ENCODE results near the gene CSPG5.

The CSPG5 gene

GRCh38 chr3:47606165-47606564 lies 27.5 kb upstream of the CSPG5 start:
- H3K4me1 ChIP-seq (ENCODE audit: control insufficient read depth, low read depth, low read length): no peaks in the 10 kb centered on the region
- no peak overlapping the region for H3K27ac ChIP-seq (ENCODE audit: low read length)
- peaks cover 78% of the 10 kb centered on the region for H3K36me3 ChIP-seq (ENCODE audit: control insufficient read depth, low read depth, low read length)
- H3K4me3 ChIP-seq (ENCODE audit: low read length): no peak overlapping the region
- H3K9me3 ChIP-seq (ENCODE audit: control insufficient read depth, low read depth, low read length): no peaks in the 10 kb centered on the region
- no peak overlapping the region for H3K9ac ChIP-seq (ENCODE audit: low read length)
- no peaks in the 10 kb centered on the region for H3K27me3 ChIP-seq (ENCODE audit: control insufficient read depth, insufficient read depth, low read length)

- Histone ChIP-seq H3K36me3 (ENCODE audit: control insufficient read depth, low read depth, low read length) (peaks cover 75% of the 10 kb centered on the region), H3K4me3 (ENCODE audit: low read length) (no peak overlapping the region), H3K9ac (ENCODE audit: low read length) (no peak overlapping the region), H3K9me3 (ENCODE audit: control insufficient read depth, low read depth, low read length) (no peaks in the 10 kb centered on the region), H3K27me3 (ENCODE audit: control insufficient read depth, insufficient read depth, low read length) (no peaks in the 10 kb centered on the region), H3K4me1 (ENCODE audit: control insufficient read depth, low read depth, low read length) (no peaks in the 10 kb centered on the region), H3K27ac (ENCODE audit: low read length) (no peak overlapping the region)
Observed at GRCh38 chr3:47605652-47606051, 27.0 kb upstream of the CSPG5 start.

GRCh38 chr3:47604145-47604544 lies 25.5 kb upstream of the CSPG5 start:
- Histone ChIP-seq H3K36me3 (ENCODE audit: control insufficient read depth, low read depth, low read length) (peaks cover 76% of the 10 kb centered on the region), H3K4me3 (ENCODE audit: low read length) (no peak overlapping the region), H3K4me1 (ENCODE audit: control insufficient read depth, low read depth, low read length) (no peaks in the 10 kb centered on the region), H3K9ac (ENCODE audit: low read length) (no peak overlapping the region), H3K9me3 (ENCODE audit: control insufficient read depth, low read depth, low read length) (no peaks in the 10 kb centered on the region), H3K27ac (ENCODE audit: low read length) (no peak overlapping the region), H3K27me3 (ENCODE audit: control insufficient read depth, insufficient read depth, low read length) (no peaks in the 10 kb centered on the region)

- Histone ChIP-seq H3K9me3 (ENCODE audit: control insufficient read depth, low read depth, low read length) (no peaks in the 10 kb centered on the region), H3K9ac (ENCODE audit: low read length) (no peak overlapping the region), H3K36me3 (ENCODE audit: control insufficient read depth, low read depth, low read length) (peaks cover 71% of the 10 kb centered on the region), H3K27ac (ENCODE audit: low read length) (no peak overlapping the region), H3K4me1 (ENCODE audit: control insufficient read depth, low read depth, low read length) (no peaks in the 10 kb centered on the region), H3K27me3 (ENCODE audit: control insufficient read depth, insufficient read depth, low read length) (no peaks in the 10 kb centered on the region), H3K4me3 (ENCODE audit: low read length) (no peak overlapping the region)
Observed at GRCh38 chr3:47603332-47603731, 24.7 kb upstream of the CSPG5 start.

- no peak overlapping the region for H3K27ac ChIP-seq (ENCODE audit: low read length)
- H3K36me3 ChIP-seq (ENCODE audit: control insufficient read depth, low read depth, low read length): peaks cover 62% of the 10 kb centered on the region
- H3K9ac ChIP-seq (ENCODE audit: low read length): no peak overlapping the region
Observed at GRCh38 chr3:47601281-47601680, 22.6 kb upstream of the CSPG5 start.

GRCh38 chr3:47594792-47595191 lies 16.1 kb upstream of the CSPG5 start:
- no peak overlapping the region for H3K9ac ChIP-seq (ENCODE audit: low read length)
- peaks cover 62% of the 10 kb centered on the region for H3K36me3 ChIP-seq (ENCODE audit: control insufficient read depth, low read depth, low read length)
- H3K4me3 ChIP-seq (ENCODE audit: low read length): no peak overlapping the region

More at GRCh38 chr3:47601281-47601680, 22.6 kb upstream of the CSPG5 start:
- no peaks in the 10 kb centered on the region for H3K9me3 ChIP-seq (ENCODE audit: control insufficient read depth, low read depth, low read length)
- H3K4me1 ChIP-seq (ENCODE audit: control insufficient read depth, low read depth, low read length): no peaks in the 10 kb centered on the region
- no peak overlapping the region for H3K4me3 ChIP-seq (ENCODE audit: low read length)
- H3K27me3 ChIP-seq (ENCODE audit: control insufficient read depth, insufficient read depth, low read length): no peaks in the 10 kb centered on the region

GRCh38 chr3:47592066-47592795 lies 13.6 kb upstream of the CSPG5 start:
- Histone ChIP-seq H3K36me3 (ENCODE audit: control insufficient read depth, low read depth, low read length) (peaks cover 68% of the 10 kb centered on the region), H3K27me3 (ENCODE audit: control insufficient read depth, insufficient read depth, low read length) (no peaks in the 10 kb centered on the region), H3K9ac (ENCODE audit: low read length) (no peak overlapping the region), H3K4me1 (ENCODE audit: control insufficient read depth, low read depth, low read length) (no peaks in the 10 kb centered on the region), H3K4me3 (ENCODE audit: low read length) (no peak overlapping the region), H3K9me3 (ENCODE audit: control insufficient read depth, low read depth, low read length) (no peaks in the 10 kb centered on the region), H3K27ac (ENCODE audit: low read length) (no peak overlapping the region)

More at GRCh38 chr3:47594792-47595191, 16.1 kb upstream of the CSPG5 start:
- Histone ChIP-seq H3K9me3 (ENCODE audit: control insufficient read depth, low read depth, low read length) (no peaks in the 10 kb centered on the region), H3K4me1 (ENCODE audit: control insufficient read depth, low read depth, low read length) (no peaks in the 10 kb centered on the region), H3K27ac (ENCODE audit: low read length) (no peak overlapping the region), H3K27me3 (ENCODE audit: control insufficient read depth, insufficient read depth, low read length) (no peaks in the 10 kb centered on the region)

- no peak overlapping the region for H3K4me3 ChIP-seq (ENCODE audit: low read length)
- H3K27me3 ChIP-seq (ENCODE audit: control insufficient read depth, insufficient read depth, low read length): no peaks in the 10 kb centered on the region
- no peaks in the 10 kb centered on the region for H3K9me3 ChIP-seq (ENCODE audit: control insufficient read depth, low read depth, low read length)
- H3K27ac ChIP-seq (ENCODE audit: low read length): no peak overlapping the region
- H3K36me3 ChIP-seq (ENCODE audit: control insufficient read depth, low read depth, low read length): peaks cover 87% of the 10 kb centered on the region
- H3K4me1 ChIP-seq (ENCODE audit: control insufficient read depth, low read depth, low read length): no peaks in the 10 kb centered on the region
- no peak overlapping the region for H3K9ac ChIP-seq (ENCODE audit: low read length)
Observed at GRCh38 chr3:47590216-47590615, 11.6 kb upstream of the CSPG5 start.

- H3K9me3 ChIP-seq (ENCODE audit: control insufficient read depth, low read depth, low read length): no peaks in the 10 kb centered on the region
- H3K27me3 ChIP-seq (ENCODE audit: control insufficient read depth, insufficient read depth, low read length): no peaks in the 10 kb centered on the region
- no peak overlapping the region for H3K27ac ChIP-seq (ENCODE audit: low read length)
- H3K9ac ChIP-seq (ENCODE audit: low read length): no peak overlapping the region
- no peaks in the 10 kb centered on the region for H3K4me1 ChIP-seq (ENCODE audit: control insufficient read depth, low read depth, low read length)
- H3K36me3 ChIP-seq (ENCODE audit: control insufficient read depth, low read depth, low read length): peaks cover 80% of the 10 kb centered on the region
- no peak overlapping the region for H3K4me3 ChIP-seq (ENCODE audit: low read length)
Observed at GRCh38 chr3:47588587-47588986, 9.9 kb upstream of the CSPG5 start.

- peaks cover 75% of the 10 kb centered on the region for H3K36me3 ChIP-seq (ENCODE audit: control insufficient read depth, low read depth, low read length)
- no peaks in the 10 kb centered on the region for H3K4me1 ChIP-seq (ENCODE audit: control insufficient read depth, low read depth, low read length)
- H3K27ac ChIP-seq (ENCODE audit: low read length): no peak overlapping the region
- H3K4me3 ChIP-seq (ENCODE audit: low read length): no peak overlapping the region
- no peaks in the 10 kb centered on the region for H3K27me3 ChIP-seq (ENCODE audit: control insufficient read depth, insufficient read depth, low read length)
- H3K9ac ChIP-seq (ENCODE audit: low read length): no peak overlapping the region
- H3K9me3 ChIP-seq (ENCODE audit: control insufficient read depth, low read depth, low read length): no peaks in the 10 kb centered on the region
Observed at GRCh38 chr3:47588053-47588452, 9.4 kb upstream of the CSPG5 start.

GRCh38 chr3:47586746-47587145 lies 8.1 kb upstream of the CSPG5 start:
- Histone ChIP-seq H3K36me3 (ENCODE audit: control insufficient read depth, low read depth, low read length) (peaks cover 64% of the 10 kb centered on the region), H3K27me3 (ENCODE audit: control insufficient read depth, insufficient read depth, low read length) (no peaks in the 10 kb centered on the region), H3K4me3 (ENCODE audit: low read length) (no peak overlapping the region), H3K9me3 (ENCODE audit: control insufficient read depth, low read depth, low read length) (no peaks in the 10 kb centered on the region), H3K27ac (ENCODE audit: low read length) (no peak overlapping the region), H3K4me1 (ENCODE audit: control insufficient read depth, low read depth, low read length) (no peaks in the 10 kb centered on the region), H3K9ac (ENCODE audit: low read length) (no peak overlapping the region)

- H3K9me3 ChIP-seq (ENCODE audit: control insufficient read depth, low read depth, low read length): no peaks in the 10 kb centered on the region
- H3K9ac ChIP-seq (ENCODE audit: low read length): no peak overlapping the region
- peaks cover 32% of the 10 kb centered on the region for H3K36me3 ChIP-seq (ENCODE audit: control insufficient read depth, low read depth, low read length)
- no peaks in the 10 kb centered on the region for H3K4me1 ChIP-seq (ENCODE audit: control insufficient read depth, low read depth, low read length)
- peaks cover 17% of the 10 kb centered on the region for H3K27me3 ChIP-seq (ENCODE audit: control insufficient read depth, insufficient read depth, low read length)
- no peak overlapping the region for H3K27ac ChIP-seq (ENCODE audit: low read length)
- H3K4me3 ChIP-seq (ENCODE audit: low read length): no peak overlapping the region
Observed at GRCh38 chr3:47583320-47584075, 4.8 kb upstream of the CSPG5 start.

All from iPS-18a (cell line).